EH (cell line): Measurements from ENCODE around the gene SLCO2B1.

Experiments used
- DNase-seq: peaks from one replicate; pipeline ENCODE4 v3.0.0-alpha.2; 2015; ENCODE audit warnings: low read depth

Gene SLCO2B1

GRCh38 chr11:75223954-75224643, 73.2 kb downstream of the SLCO2B1 start:
- DNase-seq, result no peak

- DNase-seq, result no peak
These were observed 74.9 kb downstream of the SLCO2B1 start for GRCh38 chr11:75225794-75226193.

- no peak for DNase-seq
These were observed 78.6 kb downstream of the SLCO2B1 start for GRCh38 chr11:75229466-75229865.

- DNase-seq, result no peak
These were observed 79.7 kb downstream of the SLCO2B1 start for GRCh38 chr11:75230621-75231020.

GRCh38 chr11:75233754-75234172, 82.9 kb downstream of the SLCO2B1 start:
- DNase-seq, result peak; percentile 75

- DNase-seq, result no peak
These were observed 85.2 kb downstream of the SLCO2B1 start for GRCh38 chr11:75236062-75236461.

- DNase-seq, result no peak
These were observed 86.1 kb downstream of the SLCO2B1 start for GRCh38 chr11:75237050-75237449.

GRCh38 chr11:75238595-75239440, 87.9 kb downstream of the SLCO2B1 start:
- DNase-seq, result no peak

GRCh38 chr11:75239531-75240290, 88.8 kb downstream of the SLCO2B1 start:
- no peak for DNase-seq

- peak; percentile 16 for DNase-seq
These were observed 89.6 kb downstream of the SLCO2B1 start, which contains the start of gene TPBGL for GRCh38 chr11:75240311-75241035. TPBGL (plus strand) TSS chr11:75240774; CDS start chr11:75241050, 276 bp downstream.

GRCh38 chr11:75241036-75241905, 90.4 kb downstream of the SLCO2B1 start:
- peak; percentile 83 for DNase-seq

GRCh38 chr11:75241906-75242644, 91.2 kb downstream of the SLCO2B1 start:
- DNase-seq, result no peak

GRCh38 chr11:75242722-75243600, 92.1 kb downstream of the SLCO2B1 start:
- DNase-seq, result no peak

- no peak for DNase-seq
These were observed 93.3 kb downstream of the SLCO2B1 start for GRCh38 chr11:75244052-75244814.

GRCh38 chr11:75245356-75246005, 94.6 kb downstream of the SLCO2B1 start:
- no peak for DNase-seq

GRCh38 chr11:75246006-75246670, 95.2 kb downstream of the SLCO2B1 start:
- no peak for DNase-seq

GRCh38 chr11:75246671-75247350, 95.9 kb downstream of the SLCO2B1 start:
- no peak for DNase-seq
